K562 (cell line): ENCODE results near the gene HLA-DQA2. TPM values are rescaled to one million over a fixed set of nuclear protein-coding genes. Genes with fewer than 3 reads are reported as not detected.

Source experiments
- CREM ChIP-seq: IDR thresholded peaks from 2 replicates; pipeline ENCODE4 v1.6.1; 2014; ENCODE audit warnings: antibody characterized with exemption, low read depth
- CTBP1 ChIP-seq: fragments of 450-650 bp; IDR thresholded peaks from 2 replicates; pipeline ENCODE4 v1.6.1; 2016; ENCODE audit warnings: borderline replicate concordance
- GTF2F1 ChIP-seq: IDR thresholded peaks from 2 replicates; pipeline ENCODE4 v1.6.1; 2011; ENCODE audit warnings: low read depth, low read length, improper control_type of control experiment
- HDGF ChIP-seq: fragments of 450-650 bp; IDR thresholded peaks from 2 replicates; pipeline ENCODE4 v1.6.1; 2016
- KDM5B ChIP-seq: fragments of 200-600 bp; sonication (generic); IDR thresholded peaks from 2 replicates; pipeline ENCODE4 v1.6.1; 2012; ENCODE audit warnings: low read depth, mild to moderate bottlenecking, moderate library complexity, low read length, control low read depth, inconsistent platforms; ENCODE audit not compliant: insufficient replicate concordance
- LEF1 ChIP-seq: fragments of 450-650 bp; IDR thresholded peaks from 2 replicates; pipeline ENCODE4 v1.6.1; 2016; ENCODE audit warnings: mild to moderate bottlenecking
- NONO ChIP-seq, 2 experiments: fragments of 200-400 bp in 1 of 2; fragments of 450-650 bp in 1 of 2; formaldehyde crosslinking in 1 of 2; IDR thresholded peaks; 2 replicates each; pipeline ENCODE4 v1.6.1; 2017; ENCODE audit warnings: low read depth in 2 of 2, mild to moderate bottlenecking in 2 of 2, moderate library complexity in 2 of 2, low read length in 1 of 2
- NR2F6 ChIP-seq: fragments of 450-650 bp; formaldehyde crosslinking; IDR thresholded peaks from 2 replicates; pipeline ENCODE4 v1.4.0; 2020; ENCODE audit warnings: mild to moderate bottlenecking
- RBM14 ChIP-seq: fragments of 200-400 bp; formaldehyde crosslinking; IDR thresholded peaks from 2 replicates; pipeline ENCODE4 v1.6.1; 2018; ENCODE audit warnings: low read depth, mild to moderate bottlenecking, low read length, moderate library complexity, borderline replicate concordance; ENCODE audit not compliant: insufficient read depth
- SIX5 ChIP-seq, 2 experiments: IDR thresholded peaks; 2 replicates each; pipeline ENCODE4 v1.6.1; 2011; ENCODE audit warnings: low read length in 2 of 2, borderline replicate concordance in 1 of 2, low read depth in 1 of 2, mild to moderate bottlenecking in 1 of 2, moderate library complexity in 1 of 2; ENCODE audit not compliant: insufficient read depth in 1 of 2
- SMC3 ChIP-seq: conservative IDR thresholded peaks from 2 replicates; pipeline ENCODE4 v1.6.1; 2011; ENCODE audit warnings: low read depth, low read length, improper control_type of control experiment; ENCODE audit not compliant: insufficient read depth
- ZNF124 ChIP-seq: sonication (generic); formaldehyde crosslinking; IDR thresholded peaks from 2 replicates; pipeline ENCODE4 v1.8.1; 2022; ENCODE audit warnings: missing genetic modification reagents
- ZNF184 ChIP-seq: sonication (generic); formaldehyde crosslinking; IDR thresholded peaks from 2 replicates; pipeline ENCODE4 v1.5.0; 2020; ENCODE audit warnings: missing genetic modification reagents
- ZNF23 ChIP-seq: fragments of 250-450 bp; sonication (Bioruptor Pico); IDR thresholded peaks from 2 replicates; pipeline ENCODE4 v1.4.0; 2020; ENCODE audit warnings: mild to moderate bottlenecking
- polyA plus RNA-seq, 8 experiments: library from polyadenylated mRNA; depleted of rRNA in 4 of 8; stranded (reverse) in 5 of 8; unstranded in 3 of 8; fragments of >200 nt; fragmentation: Nextera tagmentation in 2 of 8; fragmentation: Illumina TruSeq in 1 of 8; extraction: Ambion mirVana in 2 of 8; extraction: Trizol in 1 of 8; gene quantifications; 2 replicates each; pipeline versions ENCODE4 v1.2.1 to v1.2.3, GENCODE V29; 2011 to 2014; ENCODE audit warnings: inconsistent platforms in 1 of 8, missing spikeins in 1 of 8
- total RNA-seq, 7 experiments: library from RNA; depleted of rRNA in 6 of 7; stranded (reverse); fragments of >200 nt in 6 of 7; fragmentation: Illumina TruSeq in 2 of 7; extraction: Trizol in 2 of 7; gene quantifications; 2 replicates each; pipeline versions ENCODE4 v1.2.1 to v1.2.3, GENCODE V29; 2011 to 2021; ENCODE audit warnings: low replicate concordance in 1 of 7
- TF ChIP-seq, protein P1 (sequence below): fragments of 250-450 bp; sonication (Bioruptor Pico); IDR thresholded peaks from 2 replicates; pipeline ENCODE4 v1.4.0; 2020; ENCODE audit warnings: mild to moderate bottlenecking, moderate library complexity, borderline replicate concordance
- TF ChIP-seq, protein P2 (sequence below): fragments of 200-800 bp; sonication (Bioruptor generic); IDR thresholded peaks from 2 replicates; pipeline ENCODE4 v1.6.1; 2017; ENCODE audit warnings: missing genetic modification characterization, missing compliant biosample characterization
- TF ChIP-seq, protein P3 (sequence below): fragments of 250-450 bp; sonication (Bioruptor Pico); IDR thresholded peaks from 2 replicates; pipeline ENCODE4 v1.8.0; 2021; ENCODE audit warnings: borderline replicate concordance, mild to moderate bottlenecking, moderate library complexity; ENCODE audit not compliant: poor library complexity, severe bottlenecking
- TF ChIP-seq, protein P4 (sequence below): fragments of 450-650 bp; IDR thresholded peaks from 2 replicates; pipeline ENCODE4 v1.6.1; 2016
- TF ChIP-seq, protein P5 (sequence below): fragments of 450-650 bp; formaldehyde crosslinking; IDR thresholded peaks from 2 replicates; pipeline ENCODE4 v1.4.0; 2020; ENCODE audit warnings: mild to moderate bottlenecking, moderate library complexity
- TF ChIP-seq, protein P6 (sequence below): fragments of 450-650 bp; IDR thresholded peaks from 2 replicates; pipeline ENCODE4 v1.6.1; 2016; ENCODE audit warnings: low read depth, mild to moderate bottlenecking, moderate library complexity

Gene HLA-DQA2
- total and polyA plus RNA-seq, 9 of the 15 experiments (the other 6 are each of a cell fraction or from before 2014, with no cell fraction given), result not detected

DNA sequence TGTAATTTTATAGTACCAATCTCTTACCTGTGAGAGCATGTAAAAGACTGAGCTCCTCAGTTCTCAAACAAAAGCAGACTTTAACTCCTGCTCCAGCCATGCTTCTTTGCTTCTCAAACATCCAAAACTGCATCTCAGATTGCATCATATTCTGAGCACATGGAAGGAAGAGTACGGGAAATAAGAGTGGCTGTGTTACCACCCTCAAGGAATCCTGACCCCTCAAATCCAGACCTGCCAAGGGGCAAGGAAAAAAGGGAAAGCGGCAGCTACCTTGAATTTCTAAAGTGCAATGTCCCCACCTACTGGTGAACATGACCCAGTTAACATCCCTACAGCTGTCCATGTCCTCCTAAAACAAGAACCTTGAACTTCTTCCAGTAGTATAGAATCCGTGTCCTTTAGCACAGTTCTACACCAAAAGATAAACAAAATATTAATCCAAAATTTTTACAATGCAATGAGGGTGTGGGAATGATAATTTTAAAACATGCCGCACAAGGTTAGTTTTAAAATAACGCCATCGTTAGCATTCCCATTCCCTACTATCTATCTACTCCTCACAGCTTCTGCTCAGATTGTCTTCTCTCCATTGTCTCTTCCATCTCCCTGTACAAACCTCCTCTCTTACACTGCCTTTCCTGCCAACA lies 40.7 kb upstream of the HLA-DQA2 start (continued):
- TF ChIP-seq, protein P1, sequence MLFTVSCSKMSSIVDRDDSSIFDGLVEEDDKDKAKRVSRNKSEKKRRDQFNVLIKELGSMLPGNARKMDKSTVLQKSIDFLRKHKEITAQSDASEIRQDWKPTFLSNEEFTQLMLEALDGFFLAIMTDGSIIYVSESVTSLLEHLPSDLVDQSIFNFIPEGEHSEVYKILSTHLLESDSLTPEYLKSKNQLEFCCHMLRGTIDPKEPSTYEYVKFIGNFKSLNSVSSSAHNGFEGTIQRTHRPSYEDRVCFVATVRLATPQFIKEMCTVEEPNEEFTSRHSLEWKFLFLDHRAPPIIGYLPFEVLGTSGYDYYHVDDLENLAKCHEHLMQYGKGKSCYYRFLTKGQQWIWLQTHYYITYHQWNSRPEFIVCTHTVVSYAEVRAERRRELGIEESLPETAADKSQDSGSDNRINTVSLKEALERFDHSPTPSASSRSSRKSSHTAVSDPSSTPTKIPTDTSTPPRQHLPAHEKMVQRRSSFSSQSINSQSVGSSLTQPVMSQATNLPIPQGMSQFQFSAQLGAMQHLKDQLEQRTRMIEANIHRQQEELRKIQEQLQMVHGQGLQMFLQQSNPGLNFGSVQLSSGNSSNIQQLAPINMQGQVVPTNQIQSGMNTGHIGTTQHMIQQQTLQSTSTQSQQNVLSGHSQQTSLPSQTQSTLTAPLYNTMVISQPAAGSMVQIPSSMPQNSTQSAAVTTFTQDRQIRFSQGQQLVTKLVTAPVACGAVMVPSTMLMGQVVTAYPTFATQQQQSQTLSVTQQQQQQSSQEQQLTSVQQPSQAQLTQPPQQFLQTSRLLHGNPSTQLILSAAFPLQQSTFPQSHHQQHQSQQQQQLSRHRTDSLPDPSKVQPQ, result no peak
- TF ChIP-seq GTF2F1, result no peak
- TF ChIP-seq CTBP1, result no peak
- TF ChIP-seq LEF1, result no peak
- no peak for TF ChIP-seq SIX5 (IDR thresholded peaks at IDR 0.05; ENCODE audit: borderline replicate concordance in 1 of 2, insufficient read depth in 1 of 2, low read depth in 1 of 2, low read length in 2 of 2)
- TF ChIP-seq ZNF124, result no peak
- TF ChIP-seq NONO (IDR thresholded peaks at IDR 0.05; ENCODE audit: low read depth in 2 of 2, low read length in 1 of 2), result no peak
- TF ChIP-seq, protein P2, sequence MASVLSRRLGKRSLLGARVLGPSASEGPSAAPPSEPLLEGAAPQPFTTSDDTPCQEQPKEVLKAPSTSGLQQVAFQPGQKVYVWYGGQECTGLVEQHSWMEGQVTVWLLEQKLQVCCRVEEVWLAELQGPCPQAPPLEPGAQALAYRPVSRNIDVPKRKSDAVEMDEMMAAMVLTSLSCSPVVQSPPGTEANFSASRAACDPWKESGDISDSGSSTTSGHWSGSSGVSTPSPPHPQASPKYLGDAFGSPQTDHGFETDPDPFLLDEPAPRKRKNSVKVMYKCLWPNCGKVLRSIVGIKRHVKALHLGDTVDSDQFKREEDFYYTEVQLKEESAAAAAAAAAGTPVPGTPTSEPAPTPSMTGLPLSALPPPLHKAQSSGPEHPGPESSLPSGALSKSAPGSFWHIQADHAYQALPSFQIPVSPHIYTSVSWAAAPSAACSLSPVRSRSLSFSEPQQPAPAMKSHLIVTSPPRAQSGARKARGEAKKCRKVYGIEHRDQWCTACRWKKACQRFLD (CRISPR knock-in tag), result no peak
- no peak for TF ChIP-seq HDGF
- TF ChIP-seq RBM14, result no peak
- no peak for TF ChIP-seq CREM
- TF ChIP-seq, protein P3, sequence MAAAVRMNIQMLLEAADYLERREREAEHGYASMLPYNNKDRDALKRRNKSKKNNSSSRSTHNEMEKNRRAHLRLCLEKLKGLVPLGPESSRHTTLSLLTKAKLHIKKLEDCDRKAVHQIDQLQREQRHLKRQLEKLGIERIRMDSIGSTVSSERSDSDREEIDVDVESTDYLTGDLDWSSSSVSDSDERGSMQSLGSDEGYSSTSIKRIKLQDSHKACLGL (CRISPR knock-in tag), result no peak
- TF ChIP-seq, protein P4, sequence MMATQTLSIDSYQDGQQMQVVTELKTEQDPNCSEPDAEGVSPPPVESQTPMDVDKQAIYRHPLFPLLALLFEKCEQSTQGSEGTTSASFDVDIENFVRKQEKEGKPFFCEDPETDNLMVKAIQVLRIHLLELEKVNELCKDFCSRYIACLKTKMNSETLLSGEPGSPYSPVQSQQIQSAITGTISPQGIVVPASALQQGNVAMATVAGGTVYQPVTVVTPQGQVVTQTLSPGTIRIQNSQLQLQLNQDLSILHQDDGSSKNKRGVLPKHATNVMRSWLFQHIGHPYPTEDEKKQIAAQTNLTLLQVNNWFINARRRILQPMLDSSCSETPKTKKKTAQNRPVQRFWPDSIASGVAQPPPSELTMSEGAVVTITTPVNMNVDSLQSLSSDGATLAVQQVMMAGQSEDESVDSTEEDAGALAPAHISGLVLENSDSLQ, result no peak
- TF ChIP-seq ZNF184, result no peak
- TF ChIP-seq KDM5B, result no peak
- TF ChIP-seq, protein P5, sequence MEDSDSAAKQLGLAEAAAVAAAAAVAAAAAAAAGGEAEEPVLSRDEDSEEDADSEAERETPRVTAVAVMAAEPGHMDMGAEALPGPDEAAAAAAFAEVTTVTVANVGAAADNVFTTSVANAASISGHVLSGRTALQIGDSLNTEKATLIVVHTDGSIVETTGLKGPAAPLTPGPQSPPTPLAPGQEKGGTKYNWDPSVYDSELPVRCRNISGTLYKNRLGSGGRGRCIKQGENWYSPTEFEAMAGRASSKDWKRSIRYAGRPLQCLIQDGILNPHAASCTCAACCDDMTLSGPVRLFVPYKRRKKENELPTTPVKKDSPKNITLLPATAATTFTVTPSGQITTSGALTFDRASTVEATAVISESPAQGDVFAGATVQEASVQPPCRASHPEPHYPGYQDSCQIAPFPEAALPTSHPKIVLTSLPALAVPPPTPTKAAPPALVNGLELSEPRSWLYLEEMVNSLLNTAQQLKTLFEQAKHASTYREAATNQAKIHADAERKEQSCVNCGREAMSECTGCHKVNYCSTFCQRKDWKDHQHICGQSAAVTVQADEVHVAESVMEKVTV (CRISPR knock-in tag), result peak; percentile 81
- TF ChIP-seq NR2F6 (CRISPR knock-in tag), result no peak
- peak; percentile 50 for TF ChIP-seq SMC3
- TF ChIP-seq, protein P6, sequence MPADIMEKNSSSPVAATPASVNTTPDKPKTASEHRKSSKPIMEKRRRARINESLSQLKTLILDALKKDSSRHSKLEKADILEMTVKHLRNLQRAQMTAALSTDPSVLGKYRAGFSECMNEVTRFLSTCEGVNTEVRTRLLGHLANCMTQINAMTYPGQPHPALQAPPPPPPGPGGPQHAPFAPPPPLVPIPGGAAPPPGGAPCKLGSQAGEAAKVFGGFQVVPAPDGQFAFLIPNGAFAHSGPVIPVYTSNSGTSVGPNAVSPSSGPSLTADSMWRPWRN, result no peak
- no peak for TF ChIP-seq ZNF23 (CRISPR knock-in tag)
